Measurements from ENCODE around the gene ASXL2.

The ASXL2 gene

DNA sequence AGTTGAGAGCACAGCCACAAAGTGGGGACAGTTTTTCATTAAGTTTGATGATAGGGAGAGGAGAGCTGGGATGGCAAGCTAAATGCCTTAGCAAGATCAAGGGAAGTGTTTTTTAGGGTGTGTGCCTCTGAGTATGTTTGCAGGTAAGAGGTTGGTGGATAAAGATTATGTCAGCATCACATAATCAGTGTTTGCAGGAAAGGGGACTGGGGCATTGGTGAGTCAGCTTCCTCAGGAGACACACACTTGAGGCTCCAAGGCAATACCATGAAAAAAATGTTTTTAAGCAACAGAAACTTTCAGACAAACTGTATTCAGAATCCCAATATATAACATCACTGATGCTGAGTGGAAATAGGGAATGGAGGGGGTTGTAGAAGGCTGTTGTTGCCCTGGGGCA, 179.5 kb downstream of the ASXL2 start:
- no peak for DNase-seq (ENCODE audit: extremely low read depth in 1 of 2, low read depth in 1 of 2)

DNA sequence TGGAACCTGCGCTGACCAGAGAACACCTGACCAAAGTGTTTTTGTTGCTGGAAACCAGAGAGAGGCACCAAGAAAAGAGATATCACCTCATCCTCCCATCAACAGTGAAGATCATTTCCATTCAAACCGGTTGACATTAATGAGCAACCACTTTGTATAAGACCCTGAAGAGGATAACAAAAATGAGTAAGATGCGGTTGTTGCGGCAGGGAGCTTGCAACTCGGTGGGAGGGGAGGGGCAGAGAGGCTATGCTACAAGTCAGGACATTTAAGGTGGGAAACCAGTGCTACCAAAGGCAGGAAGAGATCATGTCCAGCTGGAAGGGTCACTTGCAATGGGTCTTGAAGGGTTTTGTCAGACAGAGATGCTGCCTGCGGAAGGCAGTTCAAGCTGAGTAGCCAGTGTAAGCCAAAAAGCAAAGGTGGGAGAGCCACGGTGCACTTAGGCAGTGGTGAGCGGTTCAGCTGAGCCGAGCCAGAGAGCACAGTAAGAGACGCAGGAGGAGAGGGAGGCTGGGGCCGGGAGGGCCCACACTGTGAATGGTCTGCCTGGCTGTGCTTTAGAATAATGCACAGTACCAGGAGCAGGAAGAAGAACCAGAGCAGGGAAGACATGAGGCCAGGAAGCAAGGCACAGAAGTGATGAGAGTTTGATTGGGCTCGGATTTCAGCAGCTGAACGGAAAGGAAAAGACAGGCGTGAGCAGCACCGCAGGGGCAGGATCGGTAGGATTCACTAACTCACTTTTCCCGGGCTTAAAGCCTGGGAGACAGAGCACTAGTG, 180.5 kb downstream of the ASXL2 start:
- DNase-seq (ENCODE audit: extremely low read depth in 1 of 2, low read depth in 1 of 2): no peak

DNA sequence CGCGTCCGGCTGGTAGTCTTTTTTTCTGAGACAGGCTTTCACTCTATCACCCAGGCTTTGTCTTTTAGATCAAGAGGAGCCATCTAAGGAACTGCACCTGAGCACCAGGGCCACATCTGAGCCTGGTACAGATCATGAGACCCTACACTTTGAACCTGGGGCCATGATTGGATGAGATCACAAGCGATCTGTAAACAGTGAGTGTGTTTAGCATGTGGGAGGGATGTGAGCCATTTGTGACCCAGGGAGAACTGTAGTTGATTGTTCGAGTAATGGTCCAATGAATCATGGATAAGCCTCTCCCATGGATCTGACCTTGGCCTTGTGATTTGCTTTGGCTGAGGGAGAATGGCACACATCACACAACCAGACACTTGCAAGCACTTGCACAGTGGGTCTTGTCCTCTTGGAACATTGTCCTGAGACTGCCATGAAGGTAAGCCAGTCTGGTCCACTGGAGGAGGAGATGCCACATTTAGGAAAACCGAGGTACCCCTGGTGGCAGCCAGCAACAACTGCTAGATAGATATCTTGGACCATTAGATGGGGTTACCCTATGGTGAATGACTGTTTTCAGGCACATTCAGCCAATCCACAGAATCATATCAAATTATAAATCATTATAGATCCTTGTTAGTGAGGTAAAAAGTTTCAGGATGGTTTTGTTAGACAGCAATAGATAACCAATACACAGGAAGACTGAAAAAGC, 185.4 kb downstream of the ASXL2 start:
- DNase-seq (ENCODE audit: extremely low read depth in 1 of 2, low read depth in 1 of 2): no peak

DNA sequence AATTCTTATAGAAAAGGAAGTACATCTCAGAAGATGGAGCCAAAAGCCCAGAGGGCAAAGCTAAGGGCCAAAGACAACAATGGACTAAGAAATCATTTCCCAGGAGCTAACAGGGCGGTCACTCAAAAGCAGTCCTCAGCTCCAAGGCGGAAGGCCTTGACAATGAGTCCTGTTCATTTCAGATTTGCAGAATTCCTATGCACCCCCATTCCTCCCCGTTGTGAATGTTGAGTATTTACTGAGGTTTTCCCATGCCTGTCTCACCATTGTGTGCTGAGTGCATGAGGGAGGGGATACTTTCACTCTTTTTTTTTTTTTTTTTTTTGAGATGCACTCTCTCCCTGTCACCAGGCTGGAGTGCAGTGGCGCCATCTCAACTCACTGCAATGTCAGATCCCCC, 186.1 kb downstream of the ASXL2 start:
- DNase-seq (ENCODE audit: extremely low read depth in 1 of 2, low read depth in 1 of 2): no peak

DNA sequence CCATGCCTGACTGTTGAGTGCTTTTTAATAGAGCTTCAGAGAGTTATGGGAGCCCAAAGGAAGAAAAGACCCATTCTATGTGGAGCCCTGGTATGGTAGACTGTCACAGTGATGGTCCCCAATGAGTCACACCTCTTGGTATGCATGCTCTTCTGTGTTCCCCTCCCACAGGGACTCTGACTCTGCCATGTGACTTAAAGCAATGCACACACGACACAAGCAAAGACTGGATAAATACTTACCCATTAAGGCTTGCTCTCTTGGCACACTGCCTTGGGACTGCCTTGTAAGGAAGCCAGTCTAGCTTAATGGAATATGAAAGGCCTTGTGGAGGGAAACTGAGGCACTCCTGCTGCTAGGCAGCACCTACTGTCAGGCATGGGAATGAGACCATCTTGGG, 188.2 kb downstream of the ASXL2 start:
- DNase-seq (ENCODE audit: extremely low read depth in 1 of 2, low read depth in 1 of 2): no peak

DNA sequence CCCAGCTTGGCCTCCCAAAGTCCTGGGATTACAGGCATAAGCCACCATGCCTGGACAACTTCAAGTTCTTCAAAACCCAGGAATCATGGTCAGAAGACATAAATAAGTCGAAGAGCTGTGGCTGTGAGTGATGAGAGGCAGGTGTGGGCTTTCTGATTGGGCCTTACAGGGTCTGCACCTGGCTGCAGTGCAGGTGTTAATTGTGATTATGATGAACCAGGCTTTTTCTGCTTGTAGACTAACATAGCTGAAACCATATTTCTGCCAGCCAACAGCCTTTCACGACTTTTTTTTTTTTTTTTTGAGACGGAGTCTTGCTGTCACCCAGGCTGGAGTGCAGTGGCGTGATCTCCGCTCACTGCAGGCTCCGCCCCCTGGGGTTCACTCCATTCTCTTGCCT, 190.1 kb downstream of the ASXL2 start:
- no peak for DNase-seq (ENCODE audit: extremely low read depth in 1 of 2, low read depth in 1 of 2)

DNA sequence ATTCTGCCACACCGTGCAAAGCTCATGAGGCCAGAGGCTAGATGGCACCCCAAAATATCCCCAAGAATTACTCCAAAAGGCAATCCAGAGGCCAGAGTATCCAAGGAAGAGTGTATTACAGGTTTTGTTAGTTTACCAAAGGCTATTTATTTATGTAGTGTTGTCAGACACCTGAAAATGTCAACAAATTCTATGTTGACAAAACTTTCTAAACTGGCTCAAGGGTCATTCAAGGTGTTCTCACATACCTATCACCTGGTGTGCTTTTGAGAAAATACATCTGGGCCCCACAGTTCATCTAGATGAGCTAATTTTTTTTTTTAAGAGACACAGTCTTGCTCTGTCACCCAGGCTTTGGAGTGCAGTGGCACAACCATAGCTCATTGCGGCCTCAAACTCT, 192.5 kb downstream of the ASXL2 start:
- DNase-seq (ENCODE audit: extremely low read depth in 1 of 2, low read depth in 1 of 2): no peak

DNA sequence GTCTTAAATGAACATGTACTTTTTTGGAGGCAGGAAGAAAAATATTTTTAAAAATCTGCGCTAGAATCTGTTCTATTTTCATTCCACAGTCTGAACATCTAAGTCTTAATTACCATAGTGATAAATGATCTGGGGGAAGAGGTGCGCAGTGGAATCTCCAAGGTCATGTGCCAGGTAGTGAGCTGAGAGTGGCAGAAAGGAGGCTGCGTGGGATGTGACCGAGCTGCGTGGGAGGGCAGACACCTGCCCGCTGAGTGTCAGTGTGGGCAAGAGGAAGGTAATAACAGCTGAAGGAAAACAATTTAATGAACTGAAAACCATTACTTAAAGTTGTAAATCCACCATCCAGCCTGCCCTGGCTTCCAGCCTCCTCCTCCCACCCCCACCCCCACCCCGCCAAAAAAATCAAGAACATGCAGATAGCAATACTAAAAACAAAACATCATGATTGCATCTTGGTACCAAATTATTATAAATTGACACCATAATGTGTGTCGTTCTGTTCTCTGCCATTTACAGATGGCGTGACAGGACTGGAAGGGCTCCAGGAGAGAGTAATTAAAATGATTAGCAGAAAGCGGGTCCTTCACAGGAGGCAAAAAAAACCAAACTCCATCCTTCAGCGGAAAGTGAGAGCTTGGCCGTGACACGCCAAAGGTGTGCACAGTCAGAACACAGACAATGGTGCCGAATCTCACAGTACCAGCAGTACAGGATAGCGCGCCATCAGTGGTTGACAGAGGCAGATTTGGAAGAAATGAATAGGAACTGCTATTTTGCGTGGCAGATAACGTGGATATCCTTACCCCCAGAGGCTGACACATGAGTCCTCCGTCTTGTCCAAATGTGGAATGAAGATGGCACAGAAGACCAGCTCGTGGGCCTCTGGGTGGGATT, 193.5 kb downstream of the ASXL2 start:
- DNase-seq (ENCODE audit: extremely low read depth in 1 of 2, low read depth in 1 of 2): no peak

Measured in stimulated activated CD8-positive, alpha-beta memory T cell treated with anti-CD3 and anti-CD28 coated beads, Interleukin-7, amount 100 ng/mL, for 48 hours (primary cell).